SK-N-MC (cell line): ENCODE measurements around the gene FGFR3.

ENCODE experiments used
- DNase-seq: peaks from one replicate; pipeline ENCODE4 v3.0.0-alpha.2; 2011; ENCODE audit warnings: low read depth, low spot score
- H3K27ac ChIP-seq: fragments of 200-600 bp; sonication (generic); 2 replicates; pipeline ENCODE4 v1.5.1; 2016; ENCODE audit warnings: mixed run types
- H3K36me3 ChIP-seq: fragments of 200-600 bp; sonication (generic); 2 replicates; pipeline ENCODE4 v1.6.1; 2017; ENCODE audit warnings: antibody characterized with exemption, low read length, mixed read lengths; ENCODE audit not compliant: insufficient read depth
- H3K4me3 ChIP-seq: fragments of 200-600 bp; sonication (generic); 2 replicates; pipeline ENCODE4 v1.5.1; 2016
- H3K9ac ChIP-seq: fragments of 200-600 bp; sonication (generic); 2 replicates; pipeline ENCODE4 v1.8.0; 2017; ENCODE audit warnings: mixed run types, mixed read lengths; ENCODE audit not compliant: insufficient read length
- H3K9me3 ChIP-seq: fragments of 200-600 bp; sonication (generic); 2 replicates; pipeline ENCODE4 v1.6.1; 2017; ENCODE audit warnings: low read depth, mild to moderate bottlenecking, antibody characterized with exemption, low read length, moderate library complexity, mixed read lengths
- EZH2 ChIP-seq: fragments of 200-600 bp; sonication (generic); IDR thresholded peaks from one replicate; pipeline ENCODE4 v1.6.1; 2017; ENCODE audit warnings: antibody characterized with exemption
- FOXP2 ChIP-seq: optimal IDR thresholded peaks from 2 replicates; pipeline ENCODE3; 2011; ENCODE audit warnings: mild to moderate bottlenecking, moderate library complexity; ENCODE audit not compliant: insufficient read depth; ENCODE audit errors: extremely low read length, control extremely low read depth
- POLR2AphosphoS5 ChIP-seq: IDR thresholded peaks from 2 replicates; pipeline ENCODE4 v1.6.1; 2012; ENCODE audit warnings: mild to moderate bottlenecking, low read depth, low read length, borderline replicate concordance

FGFR3 gene

GRCh38 chr4:1813231-1813630 lies 20.1 kb downstream of the FGFR3 start:
- Histone ChIP-seq H3K9ac (no peak overlapping the region), H3K4me3 (no peak overlapping the region), H3K36me3 (peaks cover 35% of the 10 kb centered on the region), H3K9me3 (no peaks in the 10 kb centered on the region), H3K27ac (no peak overlapping the region)
- no peak for TF ChIP-seq POLR2AphosphoS5
- TF ChIP-seq EZH2: no peak
- TF ChIP-seq FOXP2: no peak
- no peak for DNase-seq

GRCh38 chr4:1813915-1814314 lies 20.8 kb downstream of the FGFR3 start:
- no peak overlapping the region for H3K9ac ChIP-seq
- no peaks in the 10 kb centered on the region for H3K9me3 ChIP-seq
- no peak for DNase-seq
- H3K36me3 ChIP-seq: peaks cover 40% of the 10 kb centered on the region
- H3K4me3 ChIP-seq: no peak overlapping the region
- TF ChIP-seq POLR2AphosphoS5: no peak
- no peak for TF ChIP-seq EZH2
- no peak for TF ChIP-seq FOXP2
- H3K27ac ChIP-seq: no peak overlapping the region

GRCh38 chr4:1814453-1814852 lies 21.4 kb downstream of the FGFR3 start:
- no peak overlapping the region for H3K27ac ChIP-seq
- peaks cover 45% of the 10 kb centered on the region for H3K36me3 ChIP-seq
- DNase-seq: no peak
- H3K9ac ChIP-seq: no peak overlapping the region
- no peaks in the 10 kb centered on the region for H3K9me3 ChIP-seq
- H3K4me3 ChIP-seq: no peak overlapping the region
- TF ChIP-seq EZH2: no peak
- TF ChIP-seq POLR2AphosphoS5: no peak
- TF ChIP-seq FOXP2: no peak

GRCh38 chr4:1815096-1815996 lies 22.3 kb downstream of the FGFR3 start:
- no peak for DNase-seq
- Histone ChIP-seq H3K4me3 (no peak overlapping the region), H3K27ac (no peak overlapping the region), H3K9me3 (no peaks in the 10 kb centered on the region), H3K9ac (no peak overlapping the region), H3K36me3 (peaks cover 46% of the 10 kb centered on the region)
- TF ChIP-seq FOXP2 (no peak), EZH2 (no peak), POLR2AphosphoS5 (no peak)

GRCh38 chr4:1815997-1816860 lies 23.1 kb downstream of the FGFR3 start:
- H3K36me3 ChIP-seq: peaks cover 46% of the 10 kb centered on the region
- no peak for DNase-seq
- no peak overlapping the region for H3K27ac ChIP-seq
- no peaks in the 10 kb centered on the region for H3K9me3 ChIP-seq
- no peak overlapping the region for H3K4me3 ChIP-seq
- H3K9ac ChIP-seq: no peak overlapping the region
- TF ChIP-seq FOXP2 (no peak), EZH2 (no peak), POLR2AphosphoS5 (no peak)

- DNase-seq: no peak
- Histone ChIP-seq H3K9ac (no peak overlapping the region), H3K27ac (no peak overlapping the region), H3K36me3 (peaks cover 58% of the 10 kb centered on the region), H3K4me3 (no peak overlapping the region), H3K9me3 (no peaks in the 10 kb centered on the region)
- TF ChIP-seq FOXP2: no peak
- TF ChIP-seq EZH2: no peak
- TF ChIP-seq POLR2AphosphoS5: no peak
Observed at GRCh38 chr4:1819284-1819683, 26.2 kb downstream of the FGFR3 start.

GRCh38 chr4:1819816-1820215 lies 26.7 kb downstream of the FGFR3 start:
- no peak for DNase-seq
- peaks cover 58% of the 10 kb centered on the region for H3K36me3 ChIP-seq
- no peak overlapping the region for H3K27ac ChIP-seq
- H3K9me3 ChIP-seq: no peaks in the 10 kb centered on the region
- TF ChIP-seq EZH2: no peak
- no peak overlapping the region for H3K9ac ChIP-seq
- H3K4me3 ChIP-seq: no peak overlapping the region

- peaks cover 57% of the 10 kb centered on the region for H3K36me3 ChIP-seq
Observed at GRCh38 chr4:1821679-1822567, 28.8 kb downstream of the FGFR3 start.

More at GRCh38 chr4:1821679-1822567, 28.8 kb downstream of the FGFR3 start:
- no peak for DNase-seq
- no peak overlapping the region for H3K4me3 ChIP-seq
- no peaks in the 10 kb centered on the region for H3K9me3 ChIP-seq
- no peak overlapping the region for H3K27ac ChIP-seq
- TF ChIP-seq FOXP2 (no peak), EZH2 (no peak), POLR2AphosphoS5 (no peak)
- no peak overlapping the region for H3K9ac ChIP-seq
